NCI-H524 treated with DMSO at 0.1 percent for 48 hours (cell line): ENCODE data around the gene NINJ1.

ENCODE experiments used
- DNase-seq: peaks from one replicate; lab custom pipeline; 2025; lab: John Stamatoyannopoulos, UW

The NINJ1 gene

DNA sequence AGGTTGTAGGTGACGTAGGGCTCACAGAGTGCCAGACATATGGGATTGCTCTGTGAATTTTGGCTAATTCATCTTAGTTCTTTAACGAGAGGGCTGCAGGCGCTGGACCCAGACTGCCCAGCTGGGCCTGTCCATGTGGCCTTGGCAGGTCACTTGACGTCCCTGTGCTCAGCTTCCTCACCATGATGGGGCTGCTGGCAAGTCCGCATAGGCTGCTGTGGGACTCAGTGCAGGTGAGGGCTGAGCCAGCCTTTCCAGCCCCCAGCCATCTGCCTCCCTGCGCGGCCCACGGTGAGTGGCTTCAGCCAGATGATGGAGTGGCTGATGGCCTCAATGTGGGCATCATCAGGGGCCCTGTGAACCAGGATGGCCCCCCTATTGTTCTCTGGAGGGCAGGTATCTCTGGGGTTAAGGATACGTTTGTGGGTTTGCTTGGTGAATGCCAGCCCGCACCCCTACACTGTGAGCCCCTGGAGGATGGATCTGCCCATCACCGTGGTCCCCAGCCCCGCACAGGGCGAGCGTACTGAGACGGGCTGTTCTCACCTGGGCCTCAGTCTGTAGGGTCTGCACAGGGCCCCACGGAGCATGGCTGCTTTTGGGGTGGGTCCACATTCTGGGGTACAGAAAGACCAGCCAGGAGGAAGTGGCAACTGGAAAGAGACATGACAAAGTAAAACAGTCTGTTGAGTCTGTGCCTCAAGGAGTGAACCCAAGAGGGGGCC is 34.3 kb downstream of the NINJ1 start:
- no peak for DNase-seq

DNA sequence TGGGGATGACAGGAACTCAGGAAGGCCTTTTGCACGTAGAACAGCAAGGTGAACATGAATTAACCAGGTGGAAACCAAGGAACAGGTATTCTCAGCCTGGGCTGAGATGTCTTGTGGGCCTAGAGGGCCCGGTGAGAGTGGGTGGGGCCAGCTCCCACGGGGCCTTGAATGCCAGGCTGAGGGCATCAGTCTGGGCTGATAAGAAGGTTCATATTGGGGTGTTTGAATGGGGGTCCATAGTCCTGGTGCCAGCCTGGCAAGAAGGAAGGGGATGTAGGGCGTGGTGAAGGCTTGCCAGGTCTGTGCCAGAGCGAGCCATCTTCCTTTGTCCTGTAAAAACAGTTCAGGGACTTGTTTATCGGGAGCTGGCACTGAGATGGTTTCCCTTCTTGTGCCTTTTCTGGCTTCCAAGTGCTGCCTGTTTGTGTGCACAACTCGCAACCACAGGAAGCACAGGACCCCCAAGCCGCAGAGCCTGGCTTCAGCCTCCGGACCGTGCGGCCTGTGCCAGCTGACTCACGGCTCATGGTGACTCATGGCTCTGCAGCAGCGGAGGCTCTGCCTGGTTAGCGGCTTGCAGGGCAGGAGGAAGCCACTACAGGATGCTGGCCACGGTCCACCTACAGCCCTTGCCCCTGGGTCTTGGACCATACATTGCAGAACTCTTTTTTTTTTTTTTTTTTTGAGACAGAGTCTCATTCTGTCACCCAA is 35.7 kb downstream of the NINJ1 start:
- DNase-seq = no peak

GRCh38 chr9:93097511-93098201 is 36.4 kb downstream of the NINJ1 start:
- no peak for DNase-seq

GRCh38 chr9:93096811-93097382 is 37.2 kb downstream of the NINJ1 start:
- no peak for DNase-seq

DNA sequence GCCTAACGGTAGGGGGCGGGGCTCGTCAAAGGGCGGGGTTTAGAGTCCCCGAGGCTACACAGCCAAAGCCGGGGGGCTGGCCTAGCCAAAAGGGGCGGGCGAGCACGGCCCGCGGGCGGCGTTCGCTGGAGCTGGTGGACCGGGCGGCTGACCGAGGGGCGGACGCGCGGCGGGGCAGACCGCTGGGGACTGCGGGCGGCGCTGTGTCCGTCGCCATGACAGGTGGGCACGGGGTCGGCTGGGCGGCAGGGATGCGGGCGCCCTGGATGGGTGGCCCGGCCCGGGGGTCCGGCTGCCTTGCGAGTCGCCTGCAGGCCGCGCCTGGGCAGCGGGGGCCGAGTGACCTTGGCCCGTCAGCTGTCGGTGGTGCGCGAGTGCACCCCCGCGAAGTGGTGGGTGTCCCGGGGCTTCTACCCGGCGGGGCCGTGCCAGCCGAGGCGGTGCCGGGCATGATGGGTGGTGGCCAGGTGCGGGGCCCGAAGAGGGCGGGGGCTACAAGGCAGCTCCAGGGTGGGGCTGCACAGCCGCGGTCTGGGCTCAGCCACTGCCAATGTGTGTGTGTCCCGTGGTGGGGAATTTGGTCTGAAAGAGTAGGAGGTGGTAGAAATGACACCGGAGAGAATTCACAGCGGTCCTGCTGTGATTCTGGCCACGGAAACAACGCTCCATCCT is 37.8 kb downstream of the NINJ1 start, which contains the start of gene CARD19:
Gene CARD19, plus strand, starts transcription at position 87 of the 672 bp plus-strand sequence. Its CDS starts 129 bp downstream, at position 216.
- DNase-seq = no peak

DNA sequence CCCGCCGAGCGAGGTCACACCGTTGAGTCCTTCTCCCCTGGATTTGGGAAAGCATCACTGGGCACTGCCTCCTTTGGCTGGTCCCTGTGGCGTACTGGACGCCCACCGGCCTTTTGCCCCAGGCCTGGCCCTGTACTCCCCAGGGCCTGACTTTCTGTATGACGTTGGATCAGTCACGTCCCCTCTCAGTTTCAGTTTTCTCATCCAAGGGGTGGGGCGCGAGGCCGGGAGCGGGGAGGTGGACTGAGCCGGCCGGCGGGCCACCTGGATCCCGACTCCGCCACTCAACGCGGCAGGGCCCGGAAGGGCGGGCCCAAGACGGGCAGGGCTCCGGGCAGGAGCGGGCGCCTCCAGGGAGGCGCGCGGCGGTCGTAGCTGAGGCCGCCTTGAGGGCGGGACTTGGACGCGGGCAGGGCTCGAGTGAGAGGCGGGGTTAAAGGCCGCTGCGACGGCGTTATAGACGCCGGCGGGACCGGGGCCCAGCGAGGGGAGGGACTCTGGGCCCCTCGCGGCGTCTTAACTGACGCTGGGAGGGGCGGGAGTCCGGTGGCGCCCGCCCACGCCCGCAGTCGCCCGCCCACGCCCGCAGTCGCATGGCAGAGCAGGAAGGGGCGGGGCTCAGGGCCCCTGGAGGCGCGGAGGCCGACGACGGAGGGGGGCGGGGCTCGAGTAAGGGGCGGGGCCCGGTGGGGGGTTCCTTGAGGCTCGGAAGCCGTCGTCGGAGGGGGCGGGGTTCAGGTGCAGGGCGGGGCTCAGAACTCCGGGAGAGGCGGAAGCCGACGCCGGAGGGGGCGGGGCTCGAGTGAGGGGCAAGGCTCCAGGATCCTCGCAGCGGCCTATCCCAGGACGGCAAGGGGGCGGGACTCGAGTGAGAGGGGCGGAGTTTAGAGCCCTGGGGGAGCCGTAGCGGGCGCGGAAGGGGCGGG is 38.6 kb downstream of the NINJ1 start:
- peak; percentile 94 for DNase-seq

GRCh38 chr9:93094658-93095204 is 39.3 kb downstream of the NINJ1 start:
- no peak for DNase-seq

GRCh38 chr9:93093877-93094657 is 40.0 kb downstream of the NINJ1 start:
- no peak for DNase-seq

- no peak for DNase-seq
Observed at GRCh38 chr9:93093127-93093876, 40.7 kb downstream of the NINJ1 start.

DNA sequence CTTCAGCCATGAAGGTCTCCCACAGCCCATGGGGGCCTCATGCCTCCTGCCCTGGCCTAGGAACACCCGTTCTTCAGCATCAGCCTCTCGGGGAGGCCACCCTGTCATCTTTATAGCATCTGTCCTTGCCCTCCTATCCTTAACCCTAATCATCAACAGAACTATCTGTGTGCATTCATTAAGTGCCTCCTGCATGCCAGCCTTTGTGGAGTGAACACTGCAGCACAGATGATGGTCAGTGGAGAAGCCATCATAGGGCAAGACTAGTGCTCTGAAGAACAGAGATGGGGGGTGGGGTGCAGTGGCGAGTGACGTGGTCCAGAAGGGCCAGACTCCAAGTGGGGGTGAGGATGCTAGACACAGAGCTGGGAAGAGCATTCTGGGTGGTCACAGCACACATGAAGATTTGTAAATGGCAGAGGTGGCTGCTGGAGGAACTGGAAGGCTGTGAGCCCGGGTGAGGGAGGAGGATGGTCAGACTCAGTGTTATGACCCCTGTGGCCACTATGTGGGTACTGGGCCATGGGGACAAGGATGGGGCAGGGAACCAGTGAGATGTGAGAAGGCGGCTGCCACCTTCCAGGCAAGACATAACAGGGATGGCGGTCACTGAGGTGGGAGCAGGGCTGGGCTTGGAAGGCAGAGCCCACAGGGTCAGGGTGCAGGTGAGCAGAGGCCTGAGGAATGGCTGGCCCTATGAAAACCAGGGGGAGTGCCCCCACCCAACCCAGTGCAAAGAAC is 41.6 kb downstream of the NINJ1 start:
- no peak for DNase-seq

DNA sequence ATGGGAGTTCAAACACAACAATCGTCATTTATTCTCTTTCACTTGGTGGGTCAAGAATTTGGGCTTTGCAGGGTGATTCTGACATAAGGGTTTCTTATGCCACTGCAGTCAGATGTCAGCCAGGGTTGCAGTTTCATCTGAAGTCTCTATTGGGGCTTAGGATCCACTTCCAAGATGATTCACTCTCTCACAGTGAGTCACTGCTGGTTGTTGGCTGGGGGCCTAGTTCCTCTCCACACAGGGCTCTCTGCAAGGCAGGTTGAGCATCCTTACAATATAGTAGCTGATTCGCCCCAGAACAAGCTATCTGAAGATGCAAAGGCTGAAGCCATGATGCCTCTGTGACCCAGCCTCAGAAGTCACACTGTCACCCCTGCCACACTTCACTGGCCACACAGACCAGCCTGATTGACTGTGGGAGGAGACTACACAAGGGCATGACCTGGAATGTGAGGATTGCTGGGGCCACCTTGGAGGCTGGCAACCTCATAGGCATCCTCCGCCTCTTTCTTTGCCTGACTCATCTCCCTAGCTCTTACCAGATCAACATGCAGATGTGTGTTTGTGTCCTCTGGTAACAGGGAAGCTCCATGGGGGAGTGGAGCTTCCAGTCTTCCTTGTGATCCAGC is 42.5 kb downstream of the NINJ1 start:
- no peak for DNase-seq

DNA sequence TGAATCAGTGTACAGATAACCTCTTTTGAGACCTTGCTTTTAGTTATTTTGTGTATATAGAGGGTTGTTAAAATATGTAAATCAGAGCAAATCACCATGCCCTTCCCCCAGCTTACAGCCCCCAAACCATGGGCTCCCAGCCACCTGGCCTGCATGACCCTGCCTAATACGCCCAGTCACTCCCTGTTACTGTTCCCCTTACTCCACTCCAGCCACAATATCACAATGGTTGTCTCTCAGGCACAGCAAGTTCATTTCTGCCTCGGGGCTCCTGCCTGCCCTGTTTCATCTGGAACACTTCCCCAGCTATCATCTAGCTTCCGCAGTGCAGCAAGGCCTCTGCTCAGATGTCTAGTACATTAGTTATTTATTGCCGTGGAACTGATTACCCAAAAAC is 43.0 kb downstream of the NINJ1 start:
- no peak for DNase-seq

DNA sequence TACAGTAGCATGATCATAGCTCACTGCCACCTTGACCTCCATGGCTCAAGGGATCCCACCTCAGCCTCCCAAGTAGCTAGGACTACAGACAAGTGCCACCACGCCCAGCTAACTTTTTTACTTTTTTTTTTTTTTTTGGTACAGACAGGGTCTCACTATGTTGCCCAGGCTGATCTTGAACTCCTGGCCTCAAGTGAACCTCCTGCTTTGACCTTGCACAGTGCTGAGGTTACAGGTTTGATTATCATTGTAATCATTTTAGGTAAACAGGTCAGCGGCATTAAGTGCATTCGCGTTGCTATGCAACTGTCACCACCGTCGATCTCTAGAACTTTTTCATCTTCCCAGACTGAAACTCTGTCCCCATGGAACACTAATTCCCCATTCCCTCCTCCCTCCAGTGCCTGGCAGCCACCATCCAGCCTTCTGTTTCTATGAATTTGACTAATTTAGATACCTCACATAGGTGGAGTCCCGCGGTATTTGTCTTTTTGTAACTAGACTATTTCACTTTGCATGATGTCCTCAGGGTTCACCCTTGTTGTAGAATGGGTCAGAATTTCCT is 43.9 kb downstream of the NINJ1 start:
- no peak for DNase-seq

DNA sequence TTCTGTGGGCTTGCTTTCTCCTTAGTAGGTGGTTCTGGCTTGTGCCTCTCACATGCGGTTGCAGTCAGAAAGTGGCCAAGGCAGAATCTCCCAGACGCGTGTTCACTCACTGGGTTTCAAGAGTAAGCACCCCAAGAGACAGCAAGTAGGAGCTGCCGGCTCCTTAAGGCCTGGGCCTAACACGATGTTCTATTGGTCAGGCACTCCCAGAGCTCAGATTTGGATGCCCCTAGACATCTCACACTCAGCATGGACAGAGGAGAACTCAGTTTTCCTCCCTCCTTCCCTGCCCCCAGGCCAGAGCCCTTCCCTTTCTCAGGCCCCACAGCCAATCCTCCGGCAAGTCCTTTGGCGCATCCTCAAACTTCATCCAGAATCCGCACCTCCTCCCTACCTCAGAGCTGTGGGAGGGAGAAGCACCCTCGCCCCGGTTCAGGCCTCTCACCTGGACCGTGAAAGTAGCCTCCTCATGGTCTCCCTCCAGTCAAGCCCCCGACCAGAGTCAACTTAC is 44.5 kb downstream of the NINJ1 start:
- no peak for DNase-seq

DNA sequence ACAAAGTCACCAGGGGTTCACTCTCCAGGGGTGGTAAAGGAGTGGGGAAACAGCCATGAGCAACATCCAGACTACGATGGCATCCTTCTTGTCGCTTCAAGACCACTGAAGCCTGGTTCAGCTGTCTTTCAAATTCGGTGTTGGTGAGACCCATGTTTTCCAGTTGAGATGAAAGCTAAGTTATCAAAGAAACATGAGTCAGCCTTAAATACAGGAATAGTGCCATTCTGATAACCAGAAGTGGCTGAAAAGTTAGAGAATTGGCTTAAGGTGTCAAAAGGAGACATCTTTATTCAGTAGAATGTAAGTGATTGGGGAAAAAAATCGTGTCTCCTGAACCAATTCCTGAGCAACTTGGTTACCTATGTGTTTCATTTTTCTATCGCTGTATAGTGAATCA is 45.0 kb downstream of the NINJ1 start:
- no peak for DNase-seq

DNA sequence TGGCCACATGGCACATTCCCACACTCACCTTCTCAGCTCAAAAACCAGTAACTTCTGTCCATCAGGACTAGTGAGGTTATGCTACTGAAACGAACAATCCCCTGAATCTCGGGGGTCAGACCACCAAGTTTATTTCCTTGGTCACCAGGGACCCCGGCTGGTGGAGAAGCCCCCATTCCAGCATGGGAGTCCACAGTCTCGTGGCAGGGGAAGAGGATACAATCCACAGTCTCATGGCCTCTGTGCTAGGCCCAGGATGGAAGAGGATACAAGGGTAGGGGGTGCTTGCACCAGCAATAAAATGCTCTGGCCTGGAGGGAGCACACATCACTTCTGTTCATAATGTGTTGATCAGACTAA is 45.4 kb downstream of the NINJ1 start:
- DNase-seq = no peak

DNA sequence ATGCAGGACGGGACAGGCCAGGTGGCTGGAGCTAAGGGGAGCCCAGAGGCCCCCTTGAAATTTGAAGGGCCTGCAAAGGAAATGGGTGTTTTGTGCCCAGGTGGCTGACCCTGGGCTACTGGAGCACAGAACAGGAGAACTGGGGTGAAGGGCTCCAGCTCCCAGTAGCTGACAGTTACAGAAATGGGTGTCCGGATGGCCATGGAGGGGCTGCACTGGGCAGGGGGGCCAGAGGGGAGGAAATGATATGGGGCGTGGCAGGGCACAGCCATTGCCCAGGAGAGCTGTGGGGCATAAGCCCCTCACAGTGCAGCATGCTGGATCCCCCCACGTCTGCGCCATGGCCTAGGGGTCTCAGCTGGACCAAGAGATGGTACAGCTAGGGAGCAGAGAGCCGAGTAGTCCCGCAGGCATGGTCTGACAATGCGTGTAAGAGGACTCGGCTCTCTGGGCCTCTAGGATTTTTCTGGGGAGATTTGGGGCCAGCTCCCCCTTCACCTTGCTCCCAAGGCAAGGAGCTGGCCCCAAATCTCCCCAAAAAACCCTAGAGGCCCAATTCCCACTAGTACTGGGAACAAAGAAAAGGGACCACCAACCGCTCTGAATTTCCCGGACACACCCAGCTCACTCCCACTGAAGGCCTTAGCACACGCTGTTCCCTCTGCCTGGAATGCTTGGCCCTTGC is 45.9 kb downstream of the NINJ1 start:
- no peak for DNase-seq
